ENCODE results near the gene BDNF. TPM values are rescaled to one million over a fixed set of nuclear protein-coding genes. Genes with fewer than 3 reads are reported as not detected.

Gene BDNF
- total RNA-seq, 1 experiment from 2014 or later: 5.4 TPM

DNA sequence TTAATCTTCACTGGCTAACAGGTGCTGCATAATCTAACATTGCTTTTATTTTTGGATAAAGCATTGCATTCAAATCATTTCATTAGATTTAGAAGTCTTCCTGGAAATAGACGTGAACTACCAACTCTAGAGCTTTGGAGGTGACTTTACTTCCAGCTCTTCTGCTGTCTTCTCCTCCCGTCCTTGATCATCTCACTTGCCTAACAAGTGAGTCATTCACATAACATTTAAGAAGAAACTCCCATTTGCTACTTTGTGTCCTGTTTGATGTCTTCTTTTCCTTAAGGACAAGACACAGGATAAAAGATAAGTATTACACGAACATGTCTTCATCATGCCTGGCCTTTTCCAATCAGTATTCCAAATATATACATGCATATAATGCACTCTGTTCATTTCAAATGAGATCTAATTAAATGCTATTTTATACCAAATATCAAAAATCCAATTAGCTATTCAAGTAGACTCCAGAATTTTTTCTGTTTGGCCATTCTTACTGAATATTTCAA, 88.3 kb downstream of the BDNF start:
- Histone ChIP-seq H3K27ac (no peak overlapping the region), H3K4me2 (no peak overlapping the region), H3F3A (ENCODE audit: insufficient read depth, low read depth) (no peaks in the 10 kb centered on the region), H3K4me3 (no peak overlapping the region), H3K79me2 (ENCODE audit: low read depth) (no peaks in the 10 kb centered on the region), H3K4me1 (replicated peaks; ENCODE audit: insufficient read depth) (no peaks in the 10 kb centered on the region), H3K36me3 (ENCODE audit: low read depth) (no peaks in the 10 kb centered on the region), H4K20me1 (ENCODE audit: insufficient read depth) (no peaks in the 10 kb centered on the region), H3K9me3 (ENCODE audit: insufficient read depth, low read depth) (no peaks in the 10 kb centered on the region; the same call in 1 of the 2 replicates), H2AFZ (no peak overlapping the region), H3K27me3 (ENCODE audit: insufficient read depth, low read depth) (no peaks in the 10 kb centered on the region), H3K9me2 (ENCODE audit: insufficient read depth) (no peaks in the 10 kb centered on the region)
- no peak for DNase-seq
- intact Hi-C loops (cut with micrococcal nuclease; ENCODE audit: unreplicated experiment): no loop called here
- no TSS peak for BruUV-seq (replicated peaks)
- CTCF ChIA-PET: no interaction called here
- POLR2A ChIA-PET (ENCODE audit: unreplicated experiment): no interaction called here
- TF ChIP-seq EZH2 (IDR thresholded peaks at IDR 0.05; ENCODE audit: low read depth): no peak
- TF ChIP-seq, protein P1, sequence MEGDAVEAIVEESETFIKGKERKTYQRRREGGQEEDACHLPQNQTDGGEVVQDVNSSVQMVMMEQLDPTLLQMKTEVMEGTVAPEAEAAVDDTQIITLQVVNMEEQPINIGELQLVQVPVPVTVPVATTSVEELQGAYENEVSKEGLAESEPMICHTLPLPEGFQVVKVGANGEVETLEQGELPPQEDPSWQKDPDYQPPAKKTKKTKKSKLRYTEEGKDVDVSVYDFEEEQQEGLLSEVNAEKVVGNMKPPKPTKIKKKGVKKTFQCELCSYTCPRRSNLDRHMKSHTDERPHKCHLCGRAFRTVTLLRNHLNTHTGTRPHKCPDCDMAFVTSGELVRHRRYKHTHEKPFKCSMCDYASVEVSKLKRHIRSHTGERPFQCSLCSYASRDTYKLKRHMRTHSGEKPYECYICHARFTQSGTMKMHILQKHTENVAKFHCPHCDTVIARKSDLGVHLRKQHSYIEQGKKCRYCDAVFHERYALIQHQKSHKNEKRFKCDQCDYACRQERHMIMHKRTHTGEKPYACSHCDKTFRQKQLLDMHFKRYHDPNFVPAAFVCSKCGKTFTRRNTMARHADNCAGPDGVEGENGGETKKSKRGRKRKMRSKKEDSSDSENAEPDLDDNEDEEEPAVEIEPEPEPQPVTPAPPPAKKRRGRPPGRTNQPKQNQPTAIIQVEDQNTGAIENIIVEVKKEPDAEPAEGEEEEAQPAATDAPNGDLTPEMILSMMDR (conservative IDR thresholded peaks at IDR 0.05): no peak

DNA sequence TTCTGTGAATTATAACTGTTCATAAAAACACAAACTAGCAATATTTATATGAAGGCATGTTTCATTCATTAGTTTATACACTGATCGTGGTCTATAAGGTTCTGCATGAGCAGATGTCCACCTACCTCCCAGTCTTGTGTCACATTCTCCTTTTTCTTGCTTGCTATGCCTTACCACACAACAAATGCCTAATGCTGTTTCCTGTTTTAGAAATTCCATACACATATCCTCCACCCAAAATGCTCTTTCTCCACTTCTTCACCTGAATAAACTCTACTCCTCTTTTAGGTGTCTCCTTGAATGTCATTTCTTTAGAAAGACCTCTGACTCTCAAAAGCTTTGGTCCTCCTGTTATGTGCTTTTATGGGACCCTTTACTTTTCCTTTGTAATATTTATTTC, 88.9 kb downstream of the BDNF start:
- no peaks in the 10 kb centered on the region for H4K20me1 ChIP-seq (ENCODE audit: insufficient read depth)
- no peaks in the 10 kb centered on the region; the same call in 1 of the 2 replicates for H3K9me3 ChIP-seq (ENCODE audit: insufficient read depth, low read depth)
- no TSS peak for BruUV-seq (replicated peaks)
- no peak overlapping the region for H3K4me3 ChIP-seq
- no peak for TF ChIP-seq EZH2 (IDR thresholded peaks at IDR 0.05; ENCODE audit: low read depth)
- TF ChIP-seq, protein P1 (conservative IDR thresholded peaks at IDR 0.05): no peak
- no peaks in the 10 kb centered on the region for H3F3A ChIP-seq (ENCODE audit: insufficient read depth, low read depth)
- intact Hi-C loops (cut with micrococcal nuclease; ENCODE audit: unreplicated experiment): no loop called here
- H3K79me2 ChIP-seq (ENCODE audit: low read depth): no peaks in the 10 kb centered on the region
- H3K27ac ChIP-seq: no peak overlapping the region
- no peak overlapping the region for H2AFZ ChIP-seq
- POLR2A ChIA-PET (ENCODE audit: unreplicated experiment): no interaction called here
- no peak overlapping the region for H3K4me2 ChIP-seq
- no peaks in the 10 kb centered on the region for H3K4me1 ChIP-seq (replicated peaks; ENCODE audit: insufficient read depth)
- no peak for DNase-seq
- H3K9me2 ChIP-seq (ENCODE audit: insufficient read depth): no peaks in the 10 kb centered on the region
- CTCF ChIA-PET: no interaction called here
- H3K27me3 ChIP-seq (ENCODE audit: insufficient read depth, low read depth): no peaks in the 10 kb centered on the region
- no peaks in the 10 kb centered on the region for H3K36me3 ChIP-seq (ENCODE audit: low read depth)

DNA sequence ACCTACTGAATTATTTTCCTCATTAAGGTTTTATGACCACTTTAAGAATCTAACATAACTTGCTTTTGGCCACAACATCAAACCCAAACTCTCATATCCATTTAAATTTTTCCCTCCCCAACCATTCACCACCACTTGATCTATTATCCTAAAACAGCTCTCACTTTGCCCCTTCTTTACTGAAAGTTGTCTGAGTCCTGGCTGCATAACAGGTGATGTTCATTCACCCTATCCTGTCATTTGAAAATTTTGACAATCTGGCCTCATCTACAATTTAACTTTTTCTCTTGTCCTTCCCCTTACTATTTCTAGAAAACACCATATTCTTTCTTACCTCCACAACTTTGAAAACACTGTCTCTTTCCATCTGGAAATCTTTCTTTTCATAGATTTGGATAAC, 89.3 kb downstream of the BDNF start:
- H3K79me2 ChIP-seq (ENCODE audit: low read depth): no peaks in the 10 kb centered on the region
- H3K36me3 ChIP-seq (ENCODE audit: low read depth): no peaks in the 10 kb centered on the region
- no peak overlapping the region for H3K4me3 ChIP-seq
- no TSS peak for BruUV-seq (replicated peaks)
- ChIA-PET CTCF (no interaction called here), POLR2A (ENCODE audit: unreplicated experiment) (no interaction called here)
- H3K27me3 ChIP-seq (ENCODE audit: insufficient read depth, low read depth): no peaks in the 10 kb centered on the region
- no peaks in the 10 kb centered on the region for H3K4me1 ChIP-seq (replicated peaks; ENCODE audit: insufficient read depth)
- H3K27ac ChIP-seq: no peak overlapping the region
- no peak overlapping the region for H2AFZ ChIP-seq
- H4K20me1 ChIP-seq (ENCODE audit: insufficient read depth): no peaks in the 10 kb centered on the region
- no peaks in the 10 kb centered on the region for H3K9me2 ChIP-seq (ENCODE audit: insufficient read depth)
- DNase-seq: no peak
- intact Hi-C loops (cut with micrococcal nuclease; ENCODE audit: unreplicated experiment): no loop called here
- H3F3A ChIP-seq (ENCODE audit: insufficient read depth, low read depth): no peaks in the 10 kb centered on the region
- no peak overlapping the region for H3K4me2 ChIP-seq
- TF ChIP-seq, protein P1 (conservative IDR thresholded peaks at IDR 0.05): no peak
- no peak for TF ChIP-seq EZH2 (IDR thresholded peaks at IDR 0.05; ENCODE audit: low read depth)
- H3K9me3 ChIP-seq (ENCODE audit: insufficient read depth, low read depth): no peaks in the 10 kb centered on the region; the same call in 1 of the 2 replicates

Data from PC-9 (cell line).